ENCODE results near the gene SDSL. TPM values are rescaled to one million over a fixed set of nuclear protein-coding genes. Genes with fewer than 3 reads are reported as not detected.

SDSL gene
- total RNA-seq, 1 donor from 2014 or later, result 17.4 TPM

DNA sequence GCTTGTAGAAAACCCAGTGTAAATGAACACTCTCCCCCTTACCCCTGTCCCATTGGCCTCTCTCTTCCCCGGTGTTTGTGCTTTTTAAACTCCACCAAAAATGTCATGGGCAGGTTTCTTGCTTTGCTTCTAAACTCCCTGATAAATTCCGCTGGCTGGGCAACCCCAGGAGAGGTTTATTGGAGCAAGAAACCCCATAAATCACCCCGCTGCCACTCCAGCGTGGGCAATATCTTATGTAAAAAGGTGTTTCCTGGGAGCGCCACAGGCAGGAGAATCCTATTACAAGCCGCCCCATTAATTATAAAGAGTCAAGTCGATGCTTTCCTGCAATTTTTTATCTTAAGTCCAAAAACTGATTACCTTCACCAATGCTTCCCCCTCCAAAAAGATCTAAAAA is 26.7 kb downstream of the SDSL start:
- no peak for DNase-seq (ENCODE audit: low spot score)

DNA sequence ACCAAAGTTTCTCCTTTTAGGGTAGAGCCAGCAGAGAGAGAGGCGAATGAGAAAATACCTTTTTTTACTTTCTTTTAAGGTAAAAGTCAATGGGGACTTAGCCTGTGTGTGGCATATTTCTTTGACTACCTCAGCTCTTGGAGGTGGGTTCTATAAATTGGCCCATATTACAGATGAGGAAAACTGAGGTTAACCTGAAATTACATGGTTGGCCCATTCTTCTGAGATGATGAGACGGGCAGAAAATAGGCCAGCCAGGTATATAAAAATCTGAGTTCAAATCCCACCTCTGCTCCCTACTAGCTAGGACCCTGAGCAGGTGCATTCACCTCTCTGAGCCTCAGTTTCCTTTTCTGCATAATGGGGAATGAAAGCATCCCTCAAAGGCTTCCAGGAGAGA is 27.1 kb downstream of the SDSL start:
- no peak for DNase-seq (ENCODE audit: low spot score)

DNA sequence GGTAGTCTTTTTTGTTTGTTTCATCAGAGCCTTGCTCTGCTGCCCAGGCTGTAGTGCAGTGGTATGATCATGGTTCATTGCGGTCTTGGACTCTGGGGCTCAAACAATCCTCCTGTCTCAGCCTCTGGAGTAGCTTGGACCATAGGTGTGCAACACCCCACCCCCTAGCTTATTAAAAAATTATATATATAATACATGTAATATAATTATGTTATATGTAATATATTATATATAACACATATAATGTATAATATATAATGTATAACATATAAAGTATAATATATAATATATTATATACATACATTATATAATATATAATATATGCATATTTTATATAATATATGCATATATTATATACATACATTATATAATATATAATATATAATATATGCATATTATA is 27.7 kb downstream of the SDSL start:
- DNase-seq (ENCODE audit: low spot score), result no peak

DNA sequence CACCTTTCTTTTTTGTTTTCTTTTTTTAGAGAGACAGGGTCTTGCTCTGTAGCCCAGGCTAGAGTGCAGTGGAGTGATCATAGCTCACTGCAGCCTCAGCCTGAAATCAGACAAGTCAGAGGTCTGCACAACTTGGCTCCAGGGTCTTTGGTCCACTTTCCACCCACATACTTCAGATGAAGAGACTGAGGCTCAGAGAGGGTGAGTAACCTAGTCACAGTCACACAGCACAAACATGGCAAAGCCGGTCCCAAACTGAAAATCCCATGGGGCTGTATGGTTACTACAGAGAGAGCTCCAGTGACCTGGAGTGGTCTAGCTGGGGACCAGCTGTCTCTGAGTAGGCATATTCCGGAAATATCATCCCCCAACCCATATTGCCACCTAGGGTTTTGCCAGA is 30.3 kb downstream of the SDSL start:
- no peak for DNase-seq (ENCODE audit: low spot score)

DNA sequence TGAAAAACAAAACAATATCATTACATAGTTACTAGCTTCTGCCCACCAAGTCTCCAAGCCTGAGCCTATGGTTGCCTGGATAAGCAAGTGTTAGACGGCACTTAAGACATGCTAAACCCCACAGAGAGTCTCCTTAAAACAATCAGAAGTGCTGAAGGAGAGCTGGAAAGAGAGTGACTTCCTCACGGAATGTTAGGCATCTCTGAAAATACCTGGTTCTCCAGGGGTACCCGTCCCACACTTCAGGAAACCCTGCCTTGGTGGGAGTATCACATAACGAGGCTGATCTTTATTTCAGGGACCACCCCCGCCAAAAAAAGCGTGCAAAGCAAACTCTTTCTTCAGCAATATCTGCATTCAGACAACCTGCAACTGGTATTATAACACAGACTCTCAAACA is 31.1 kb downstream of the SDSL start:
- no peak for DNase-seq (ENCODE audit: low spot score)

DNA sequence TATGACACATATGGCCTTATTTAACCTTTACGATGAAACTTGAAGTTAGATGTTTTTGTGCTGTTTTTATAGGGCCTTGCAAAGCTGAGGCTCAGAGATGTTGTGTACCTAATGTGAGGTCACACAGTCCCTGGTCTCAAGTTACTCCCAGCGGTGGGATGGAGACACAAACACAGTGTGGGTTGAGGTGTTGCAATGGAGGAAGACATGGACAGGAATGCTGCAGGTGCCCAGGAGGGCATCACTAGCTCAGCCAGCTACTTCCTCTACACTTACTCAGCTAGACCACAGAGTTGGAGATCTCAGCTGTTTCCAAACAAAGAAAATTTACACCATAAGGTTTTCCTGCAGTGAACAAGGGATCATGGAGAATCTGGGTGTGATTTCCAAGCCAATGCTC is 34.0 kb downstream of the SDSL start:
- DNase-seq (ENCODE audit: low spot score), result no peak

DNA sequence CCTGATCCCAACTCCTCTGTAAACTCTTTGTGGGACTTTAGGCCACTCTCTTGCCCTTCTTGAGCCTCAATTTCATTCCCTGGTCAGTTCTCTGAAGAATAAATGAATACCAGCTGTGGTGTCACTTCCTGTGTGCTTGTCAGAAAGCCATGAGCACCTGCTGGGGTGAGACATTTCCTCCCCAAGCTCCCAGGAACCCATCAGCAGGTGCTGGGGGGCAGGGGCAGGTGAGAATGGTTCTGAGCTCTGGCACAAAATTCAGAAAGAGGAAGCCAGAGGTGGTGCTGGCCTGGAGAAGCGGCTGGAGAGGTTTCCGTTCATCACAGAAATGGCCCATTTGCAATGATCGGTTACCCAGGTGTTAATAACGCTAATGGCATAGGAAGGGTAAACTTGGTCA is 34.6 kb downstream of the SDSL start:
- no peak for DNase-seq (ENCODE audit: low spot score)

DNA sequence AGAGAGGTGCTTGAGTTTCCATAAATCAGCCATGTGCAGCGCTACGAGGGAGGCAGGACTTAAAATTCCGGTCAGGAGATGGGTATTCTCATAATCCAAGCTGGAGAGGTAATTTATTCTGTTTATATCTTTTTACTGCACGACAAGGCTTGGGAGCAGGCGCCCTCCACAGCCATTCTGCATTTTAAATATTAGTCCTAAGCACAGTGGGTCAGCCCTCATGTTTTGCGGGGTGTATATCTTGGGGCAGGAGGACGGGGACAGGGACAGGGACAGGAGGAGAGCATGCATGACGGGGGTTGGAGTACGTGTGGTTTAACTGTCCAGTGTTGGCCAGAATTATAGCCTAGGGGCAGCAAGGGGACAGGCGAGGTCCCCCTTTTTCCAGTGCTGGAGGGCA is 35.0 kb downstream of the SDSL start:
- no peak for DNase-seq (ENCODE audit: low spot score)

DNA sequence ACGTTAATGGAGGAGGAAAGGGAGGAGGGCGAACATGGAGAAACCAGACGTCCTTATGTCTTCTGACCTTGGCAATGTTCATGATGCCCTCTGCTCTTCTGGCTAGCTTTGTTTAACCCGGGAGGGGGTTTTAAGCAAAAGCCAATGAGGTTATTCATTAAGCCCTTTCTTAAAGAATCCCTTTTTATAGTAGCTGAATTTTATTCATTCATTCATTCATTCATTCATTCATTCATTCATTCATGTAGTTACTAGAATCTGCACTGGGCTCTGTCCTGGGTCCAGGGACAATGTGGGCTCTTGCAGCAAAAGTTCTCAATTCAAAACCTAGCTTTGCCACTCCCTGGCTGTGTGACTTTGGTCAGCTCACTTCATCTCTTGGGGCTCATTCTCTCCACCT is 35.5 kb downstream of the SDSL start:
- no peak for DNase-seq (ENCODE audit: low spot score)

DNA sequence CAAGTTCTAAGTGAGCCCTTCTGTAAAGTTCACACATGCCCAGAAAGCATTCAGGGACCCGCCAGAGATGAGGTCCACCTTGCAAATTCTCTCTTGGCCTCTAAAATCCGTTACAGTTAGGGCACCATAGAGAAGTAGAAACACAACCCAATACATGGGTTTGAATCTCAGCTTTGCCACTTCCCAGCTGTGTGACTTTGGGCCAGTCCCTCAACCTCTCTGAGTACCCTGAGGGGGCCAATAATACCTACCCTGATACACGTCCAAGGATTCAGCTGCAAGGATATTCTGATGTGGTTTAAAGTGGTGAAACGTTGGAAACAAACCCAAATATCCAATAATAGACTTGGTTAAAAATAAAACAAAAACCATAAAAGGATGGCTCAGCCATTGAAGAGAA is 37.8 kb downstream of the SDSL start:
- no peak for DNase-seq (ENCODE audit: low spot score)

DNA sequence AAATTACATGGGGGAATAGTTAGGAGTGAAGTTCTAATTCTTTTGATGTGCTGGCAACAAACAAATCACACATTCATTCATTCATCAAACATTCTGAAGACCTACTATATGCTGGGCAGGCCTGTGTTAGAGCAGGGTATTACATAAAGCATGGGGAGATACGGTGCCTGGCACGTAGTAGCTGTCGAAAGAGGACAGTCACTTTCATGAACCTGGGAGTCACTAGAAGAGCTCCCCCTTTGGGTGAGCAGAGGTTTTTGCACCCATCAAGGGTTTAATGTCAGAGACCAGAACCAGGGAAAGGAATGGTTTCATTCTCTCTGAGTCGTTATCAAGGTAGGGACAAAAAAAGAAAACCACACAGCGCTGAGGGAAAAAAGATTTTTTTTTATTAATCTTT is 39.5 kb downstream of the SDSL start:
- no peak for DNase-seq (ENCODE audit: low spot score)

DNA sequence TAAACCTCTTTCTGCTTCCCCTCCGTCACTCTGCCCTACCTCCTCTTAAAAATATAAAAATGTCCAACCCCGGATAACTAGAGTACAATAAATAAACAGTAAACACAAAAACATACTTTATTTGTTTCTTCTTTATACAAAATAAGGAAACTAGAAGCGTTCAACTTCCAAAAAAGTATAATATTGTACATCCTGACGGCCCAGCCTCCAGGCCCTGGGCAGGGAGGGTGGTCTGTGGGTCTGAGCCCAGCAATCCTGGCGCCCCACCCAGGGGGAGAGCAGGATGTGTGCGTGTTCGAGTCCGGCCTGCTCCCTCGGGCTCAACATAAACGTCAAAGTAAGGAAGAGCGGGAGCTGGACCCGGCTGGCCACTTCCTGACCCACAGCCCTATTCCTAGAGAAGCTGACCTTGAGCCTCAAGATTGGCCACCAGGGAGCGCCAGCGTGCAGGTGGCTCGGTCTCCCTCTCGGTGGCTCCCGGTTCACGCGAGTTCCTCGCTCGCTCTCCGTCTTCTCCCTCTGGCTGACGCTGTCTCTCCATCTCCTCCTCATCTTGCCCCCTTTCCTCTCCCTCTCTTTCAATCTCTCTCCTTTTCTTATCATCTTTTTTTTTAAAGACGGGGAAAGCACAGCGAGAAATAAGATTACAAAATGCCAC is 40.1 kb downstream of the SDSL start:
- DNase-seq (ENCODE audit: low spot score), result peak; percentile 73

DNA sequence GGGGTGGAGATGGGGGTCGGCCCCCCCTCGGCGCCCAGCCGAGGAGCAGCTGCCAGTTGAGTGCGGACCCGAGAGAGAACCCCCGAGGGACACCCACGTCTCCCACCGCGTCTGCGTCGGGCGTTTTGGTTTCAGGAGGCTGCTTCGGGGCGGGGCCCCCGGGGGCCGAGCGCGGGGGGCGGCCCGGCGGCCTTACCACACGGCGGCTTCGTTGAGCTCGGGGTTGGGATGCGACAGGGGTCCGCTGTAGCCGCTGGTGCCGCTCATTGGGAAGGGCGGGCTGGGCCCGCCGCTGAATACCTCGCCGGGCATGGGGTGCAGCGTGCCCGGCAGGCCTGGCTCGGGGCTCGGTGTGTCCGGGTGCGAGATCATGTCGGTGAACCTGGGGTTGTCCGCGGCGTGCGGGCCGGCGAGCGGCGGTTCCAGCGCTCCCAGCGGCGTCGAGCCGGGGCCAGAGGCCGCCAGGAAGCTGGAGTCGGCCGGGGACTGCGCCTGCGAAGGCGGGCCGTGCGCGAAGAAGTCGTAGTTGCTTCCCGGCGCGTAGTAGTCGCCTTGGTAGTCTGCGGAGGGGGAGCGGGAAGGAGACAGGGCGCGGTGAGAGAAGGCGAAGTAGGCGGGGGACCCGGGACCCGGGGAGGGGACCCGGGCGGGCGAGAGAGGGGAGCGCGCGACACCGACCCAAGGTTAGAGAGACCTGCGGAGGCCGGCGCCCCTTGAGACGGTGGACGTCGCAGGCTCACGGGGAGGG is 41.0 kb downstream of the SDSL start:
- DNase-seq (ENCODE audit: low spot score), result no peak

DNA sequence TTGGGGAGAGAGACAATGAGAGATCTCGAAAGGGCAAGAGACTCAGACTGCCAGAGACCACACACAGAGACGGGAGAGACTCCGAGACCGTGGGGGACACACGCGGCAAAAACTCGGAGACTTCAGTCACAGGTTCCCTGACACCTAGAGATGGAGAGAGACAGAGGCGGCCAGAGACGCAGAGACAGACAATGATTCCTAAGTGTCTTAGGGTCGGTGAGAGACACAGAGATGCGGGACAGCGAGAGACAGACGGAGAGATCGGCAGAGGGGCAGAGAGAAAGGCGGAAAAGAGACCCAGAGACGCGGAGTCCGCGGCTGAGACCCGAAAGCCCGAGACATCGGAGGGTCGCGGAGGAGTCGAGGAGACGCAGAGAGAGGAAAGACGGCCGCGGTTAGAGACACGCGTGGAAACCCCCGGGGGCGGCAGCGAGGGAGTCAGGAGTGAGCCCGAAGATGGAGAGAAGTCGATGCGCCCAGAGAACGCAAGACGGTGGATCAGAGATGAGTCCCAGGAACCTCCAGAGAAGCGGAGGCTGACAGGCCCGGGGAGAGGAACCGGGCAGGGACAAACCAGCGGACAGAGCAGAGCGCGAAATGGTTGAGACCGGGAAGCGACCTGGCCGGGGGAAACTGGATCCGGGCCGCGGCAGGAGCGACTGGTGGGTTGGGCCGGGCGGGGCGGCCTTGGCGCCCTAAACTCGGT is 41.7 kb downstream of the SDSL start:
- DNase-seq (ENCODE audit: low spot score), result no peak

DNA sequence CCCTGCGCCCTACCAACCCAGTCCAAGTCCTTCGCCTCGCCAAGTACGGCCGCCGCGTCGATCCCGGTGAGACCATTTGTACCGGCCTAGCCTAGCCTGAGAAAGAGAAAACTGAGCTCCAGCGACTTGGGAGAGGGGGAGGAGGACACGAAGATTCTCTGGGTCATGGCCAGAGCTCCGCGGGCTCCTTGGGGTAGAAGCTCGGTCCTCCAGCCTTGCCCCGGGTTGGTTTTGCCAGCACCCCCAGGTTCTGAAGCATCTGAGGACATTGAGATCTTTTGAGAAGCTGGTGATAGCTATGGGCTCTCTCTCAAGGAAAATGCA is 42.2 kb downstream of the SDSL start:
- DNase-seq (ENCODE audit: low spot score), result no peak

DNA sequence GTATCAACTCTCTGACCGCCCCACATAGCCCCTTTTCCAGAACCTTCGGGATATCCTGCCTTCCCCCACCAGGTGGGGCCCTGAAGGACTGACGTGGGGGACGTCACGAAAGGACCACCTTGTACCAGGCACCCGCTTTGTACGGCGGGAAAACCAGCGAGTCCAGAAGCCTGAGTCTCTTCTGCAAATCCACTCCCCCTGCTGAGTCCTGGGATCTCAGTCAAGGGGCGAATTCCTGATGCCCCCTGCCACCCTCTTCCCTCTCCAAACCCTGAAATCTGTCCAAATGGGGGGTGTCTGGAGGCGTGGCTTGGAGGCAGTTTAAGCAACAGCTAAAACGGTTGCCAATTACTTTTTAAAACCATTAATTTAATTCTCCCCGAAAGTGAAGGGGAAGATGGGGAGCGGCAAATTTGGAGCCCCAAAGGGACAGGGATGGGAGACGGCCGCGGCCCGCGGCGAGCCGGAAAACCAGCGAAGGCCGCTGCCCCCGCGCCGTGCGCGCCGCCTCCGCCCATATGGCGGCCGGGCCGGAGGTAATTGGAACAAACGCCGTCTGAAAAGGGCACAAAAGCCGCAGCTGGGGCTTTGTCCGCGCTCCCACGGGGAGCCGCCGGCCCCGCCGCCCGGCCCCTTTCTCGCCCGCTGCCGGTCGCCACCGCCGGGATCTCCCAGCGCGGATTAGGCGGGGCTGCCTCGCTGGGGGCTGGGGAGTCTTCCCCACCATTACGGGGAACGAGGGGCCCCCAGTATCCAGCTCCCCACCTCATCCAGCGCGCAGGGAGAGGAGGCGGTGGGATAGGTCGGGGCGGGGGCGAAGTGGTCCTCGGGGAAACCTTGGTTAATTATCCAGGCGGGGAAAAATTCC is 42.9 kb downstream of the SDSL start:
- DNase-seq (ENCODE audit: low spot score), result no peak

DNA sequence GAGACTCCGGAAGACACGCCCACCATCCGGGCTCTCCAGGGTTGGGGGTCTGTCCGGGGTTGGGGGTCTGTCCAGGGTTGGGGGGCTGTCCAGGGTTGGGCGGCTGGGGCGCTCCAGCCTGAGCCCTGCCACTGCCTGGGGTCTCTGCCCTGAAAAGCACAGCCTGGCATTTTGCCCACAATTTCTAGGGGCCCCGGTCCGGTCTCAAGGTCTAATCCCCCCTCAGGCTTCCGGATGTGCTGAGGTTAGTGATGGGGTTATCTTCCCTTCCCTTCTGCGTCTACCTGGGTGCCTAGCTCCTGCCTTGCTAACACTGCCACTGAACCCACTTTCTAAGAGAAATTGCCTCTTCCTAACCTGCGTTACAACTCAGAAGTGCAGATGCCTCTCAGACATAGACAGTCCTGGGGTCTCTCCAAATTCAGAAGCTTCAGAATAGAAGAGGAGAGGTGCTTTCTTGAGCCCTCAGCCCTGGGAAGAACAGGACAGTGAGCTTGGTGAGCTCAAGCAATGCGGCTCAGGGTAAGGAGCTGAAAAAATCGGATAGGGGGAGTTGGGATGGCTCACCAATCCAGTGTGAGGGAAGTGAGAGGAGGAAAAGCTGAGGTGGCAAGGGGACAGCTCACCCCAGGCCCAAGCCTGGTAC is 43.8 kb downstream of the SDSL start:
- no peak for DNase-seq (ENCODE audit: low spot score)

DNA sequence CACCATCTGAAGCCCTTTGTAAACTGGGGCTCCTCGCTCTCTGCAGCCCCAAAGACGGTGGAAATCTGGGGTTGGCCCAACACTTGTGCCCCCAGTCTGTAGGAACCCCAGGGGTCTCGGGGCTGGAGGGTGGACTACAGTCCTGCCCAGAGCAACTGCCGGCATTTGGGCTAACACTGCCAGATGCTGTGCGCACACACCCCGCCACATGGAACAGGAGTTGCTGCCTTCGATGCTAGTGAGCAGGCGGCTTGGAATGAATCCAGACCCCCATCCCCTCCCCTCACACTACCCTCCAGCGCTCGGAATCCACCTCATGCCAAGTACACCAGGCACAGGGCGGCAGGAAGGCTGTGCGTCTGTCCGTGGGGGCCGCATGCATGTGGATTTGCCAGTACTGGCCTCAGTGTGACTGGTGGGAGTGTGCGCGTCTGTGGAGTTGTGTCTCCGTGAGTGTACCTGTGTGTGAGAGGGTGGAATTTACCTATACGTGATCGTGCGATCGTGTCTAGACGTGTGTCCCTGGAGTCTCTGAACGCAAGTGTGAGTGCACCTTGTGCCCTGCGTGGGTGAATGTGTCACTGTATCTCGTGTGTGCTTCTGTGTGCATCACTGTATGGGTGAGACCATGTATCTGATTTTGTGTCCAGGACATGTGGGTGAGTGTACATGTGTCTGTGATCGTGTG is 44.4 kb downstream of the SDSL start:
- no peak for DNase-seq (ENCODE audit: low spot score)

DNA sequence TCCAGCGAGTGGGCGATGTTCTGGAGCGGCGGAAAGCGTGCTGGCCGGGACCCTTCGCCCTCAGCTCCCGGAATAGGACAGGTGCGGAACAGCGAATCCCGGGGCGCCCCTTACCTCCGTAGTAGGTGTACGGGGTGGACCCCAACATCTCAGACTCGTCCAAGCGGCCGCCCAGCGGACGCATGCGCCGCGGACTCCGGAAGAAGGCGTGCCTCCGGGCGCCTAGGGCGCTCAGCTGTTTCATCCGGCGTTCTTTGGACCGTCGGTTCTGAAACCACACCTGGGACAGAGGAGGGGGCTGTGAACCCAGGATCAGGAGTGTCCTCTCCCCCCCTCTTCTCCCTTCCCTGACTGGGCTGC is 44.9 kb downstream of the SDSL start:
- DNase-seq (ENCODE audit: low spot score), result no peak

DNA sequence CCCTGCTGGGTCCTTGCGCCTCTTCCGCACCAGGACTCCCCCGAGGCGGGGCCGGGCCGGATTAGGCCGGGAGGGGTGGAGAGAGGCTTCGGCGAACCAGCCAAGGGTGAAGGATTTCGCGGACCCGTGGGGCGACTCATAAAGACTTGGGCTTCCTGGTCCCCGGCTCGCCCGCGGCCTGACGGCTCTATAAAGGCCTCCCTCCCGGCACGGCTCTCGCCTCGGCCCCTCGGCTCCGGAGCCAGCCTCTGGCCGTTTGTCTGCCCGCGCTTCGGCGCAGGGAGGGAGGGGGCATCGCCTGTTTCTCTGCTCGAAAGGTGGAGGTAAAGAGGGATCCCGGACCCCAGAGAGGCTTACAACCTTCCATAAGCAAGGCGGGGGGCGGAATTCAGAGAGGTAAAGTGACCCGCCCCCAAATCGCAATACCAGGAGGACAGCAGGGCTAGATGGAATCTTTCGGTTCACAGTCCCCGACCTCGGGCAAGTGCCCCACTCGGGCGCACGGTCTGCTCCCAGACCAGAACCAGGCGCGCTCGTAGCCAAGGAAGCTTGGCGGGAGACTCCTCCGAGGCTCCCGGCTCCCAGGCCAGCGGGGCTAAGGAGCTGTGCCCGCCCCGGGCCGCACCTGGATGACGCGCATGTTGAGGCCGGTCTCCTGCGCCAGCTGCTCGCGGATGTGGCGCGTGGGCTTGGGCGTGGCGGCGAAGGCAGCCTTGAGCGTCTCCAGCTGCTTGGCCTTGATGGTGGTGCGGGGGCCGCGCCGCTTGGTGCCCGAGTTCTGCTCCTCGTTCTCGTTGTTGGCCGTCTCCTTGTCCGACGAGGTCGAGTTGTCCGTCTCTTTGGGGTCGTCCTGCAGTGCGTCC is 45.6 kb downstream of the SDSL start:
- DNase-seq (ENCODE audit: low spot score), result no peak
